Osteoblast (primary cell): ENCODE results near the gene RBMS2. TPM values are rescaled to one million over a fixed set of nuclear protein-coding genes. Genes with fewer than 3 reads are reported as not detected.

Experiments used
- DNase-seq: peaks from one replicate; pipeline ENCODE4 v3.0.0; 2011; ENCODE audit warnings: low spot score, mixed read lengths; ENCODE audit not compliant: insufficient read length; ENCODE audit errors: missing footprints
- H2AFZ ChIP-seq: 2 replicates; pipeline ENCODE4 v1.6.0; 2011; ENCODE audit warnings: mild to moderate bottlenecking, low read length
- H3K27ac ChIP-seq: 2 replicates; pipeline ENCODE4 v1.5.1; 2011; ENCODE audit warnings: mild to moderate bottlenecking, low read depth, low read length, moderate library complexity
- H3K27me3 ChIP-seq: 2 replicates; pipeline ENCODE4 v1.6.0; 2012; ENCODE audit warnings: mild to moderate bottlenecking, control low read depth, inconsistent platforms, low read length, moderate library complexity; ENCODE audit not compliant: insufficient read depth
- H3K36me3 ChIP-seq: 2 replicates; pipeline ENCODE4 v1.5.1; 2011; ENCODE audit warnings: mild to moderate bottlenecking, low read length, control low read depth, moderate library complexity; ENCODE audit not compliant: insufficient read depth
- H3K4me1 ChIP-seq: 2 replicates; pipeline ENCODE4 v1.5.1; 2011; ENCODE audit warnings: mild to moderate bottlenecking, low read length, control low read depth, moderate library complexity; ENCODE audit not compliant: insufficient read depth
- H3K4me2 ChIP-seq: 2 replicates; pipeline ENCODE4 v1.6.0; 2011; ENCODE audit warnings: mild to moderate bottlenecking, low read length; ENCODE audit not compliant: insufficient read depth
- H3K4me3 ChIP-seq: fragments of 200-600 bp; sonication (generic); 3 replicates; pipeline ENCODE4 v1.5.1; 2012; ENCODE audit warnings: mild to moderate bottlenecking, low read length, inconsistent platforms; ENCODE audit not compliant: insufficient read depth
- H3K79me2 ChIP-seq: 2 replicates; pipeline ENCODE4 v1.6.0; 2012; ENCODE audit warnings: mild to moderate bottlenecking, low read length, control low read depth, inconsistent platforms; ENCODE audit not compliant: insufficient read depth
- H3K9me3 ChIP-seq: 2 replicates; pipeline ENCODE4 v1.5.1; 2011; ENCODE audit warnings: low read depth, low read length, control low read depth
- H4K20me1 ChIP-seq: 2 replicates; pipeline ENCODE4 v1.6.0; 2012; ENCODE audit warnings: mild to moderate bottlenecking, low read length, control low read depth; ENCODE audit not compliant: insufficient read depth
- CTCF ChIP-seq: IDR thresholded peaks from 2 replicates; pipeline ENCODE4 v1.5.1; 2011; ENCODE audit warnings: mild to moderate bottlenecking, low read depth, low read length, moderate library complexity; ENCODE audit errors: extremely low read depth
- total RNA-seq: library from RNA; depleted of rRNA; stranded (reverse); fragments of >200 nt; gene quantifications from 2 replicates; pipeline ENCODE4 v1.2.3, GENCODE V29; 2012

Gene RBMS2
- total RNA-seq = 24.2 and 26.2 TPM in 2 replicates

- Histone ChIP-seq H2AFZ (peak within 1 kb of the TSS; percentile 90), H3K79me2 (peaks cover 48% of the 10 kb centered on the region), H3K36me3 (no peaks in the 10 kb centered on the region), H3K27me3 (no peaks in the 10 kb centered on the region), H3K4me1 (peaks cover 41% of the 10 kb centered on the region), H4K20me1 (no peaks in the 10 kb centered on the region), H3K9me3 (no peaks in the 10 kb centered on the region), H3K27ac (peak within 1 kb of the TSS; percentile 93), H3K4me3 (peak within 1 kb of the TSS; percentile 90), H3K4me2 (peak within 1 kb of the TSS; percentile 83)
- TF ChIP-seq CTCF = no peak
- peak; percentile 66 for DNase-seq
Observed at GRCh38 chr12:56521590-56522371, at the start of gene RBMS2. Gene RBMS2 (plus strand): TSS chr12:56521820. CDS start chr12:56522024, 204 bp downstream.

GRCh38 chr12:56474389-56474788 lies 47.2 kb upstream of the RBMS2 start:
- Histone ChIP-seq H3K79me2 (peaks cover 24% of the 10 kb centered on the region), H3K27ac (no peak overlapping the region), H3K36me3 (peaks cover 8% of the 10 kb centered on the region), H3K9me3 (no peaks in the 10 kb centered on the region), H2AFZ (no peak overlapping the region), H3K4me1 (peaks cover 4% of the 10 kb centered on the region), H4K20me1 (no peaks in the 10 kb centered on the region), H3K4me3 (no peak overlapping the region), H3K27me3 (no peaks in the 10 kb centered on the region), H3K4me2 (no peak overlapping the region)
- no peak for DNase-seq
- TF ChIP-seq CTCF = no peak

DNA sequence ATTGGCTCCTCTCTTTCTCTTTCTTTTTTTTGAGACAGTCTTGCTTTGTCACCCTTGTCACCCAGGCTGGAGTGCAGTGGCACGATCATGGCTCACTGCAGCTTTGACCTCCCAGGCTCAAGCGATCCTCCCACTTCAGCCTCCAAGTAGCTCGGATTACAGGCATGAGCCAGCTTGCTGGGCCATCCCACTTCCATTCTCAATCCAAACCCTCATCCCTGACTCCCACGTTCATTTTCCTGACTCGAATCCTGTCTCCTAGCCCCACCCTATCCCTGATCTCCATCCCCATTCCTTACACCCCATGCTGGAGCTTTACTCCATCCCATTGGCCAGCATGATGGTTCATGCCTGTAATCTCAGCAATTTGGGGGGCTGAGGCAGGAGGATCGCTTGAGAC lies 45.5 kb upstream of the RBMS2 start:
- no peaks in the 10 kb centered on the region for H3K4me1 ChIP-seq
- peaks cover 2% of the 10 kb centered on the region for H3K36me3 ChIP-seq
- H3K4me2 ChIP-seq = no peak overlapping the region
- DNase-seq = no peak
- H3K27ac ChIP-seq = no peak overlapping the region
- H3K79me2 ChIP-seq = peaks cover 7% of the 10 kb centered on the region
- no peaks in the 10 kb centered on the region for H3K27me3 ChIP-seq
- TF ChIP-seq CTCF = no peak
- no peak overlapping the region for H3K4me3 ChIP-seq
- H2AFZ ChIP-seq = no peak overlapping the region
- H3K9me3 ChIP-seq = no peaks in the 10 kb centered on the region
- peaks cover 4% of the 10 kb centered on the region for H4K20me1 ChIP-seq

DNA sequence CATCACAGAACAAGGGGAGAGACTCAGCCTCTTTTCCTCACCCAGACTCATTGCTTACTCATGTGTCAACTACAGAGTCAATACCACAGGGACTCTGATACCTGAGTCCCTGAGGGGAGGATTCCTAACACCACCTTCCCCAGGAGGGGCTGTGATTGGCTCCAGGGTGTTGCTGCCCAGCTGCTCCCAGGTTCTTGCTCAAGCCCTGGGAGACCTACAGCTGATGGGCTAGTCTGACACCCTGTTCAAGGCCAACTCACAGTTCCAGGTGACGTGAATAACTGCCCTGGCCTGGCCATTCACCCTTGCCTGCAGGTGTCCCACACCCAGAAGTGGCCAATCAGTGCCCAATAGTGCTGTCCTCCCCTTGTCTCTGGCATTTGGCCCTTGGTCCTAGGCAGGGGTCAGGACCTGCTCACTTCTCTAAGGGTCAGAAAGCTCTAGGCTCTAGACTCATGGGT lies 44.6 kb upstream of the RBMS2 start:
- Histone ChIP-seq H3K36me3 (peaks cover 2% of the 10 kb centered on the region), H4K20me1 (peaks cover 4% of the 10 kb centered on the region), H2AFZ (no peak overlapping the region)

More for the DNA sequence above, 44.6 kb upstream of the RBMS2 start:
- TF ChIP-seq CTCF = no peak
- no peaks in the 10 kb centered on the region for H3K27me3 ChIP-seq
- no peak for DNase-seq
- H3K9me3 ChIP-seq = no peaks in the 10 kb centered on the region
- no peak overlapping the region for H3K4me3 ChIP-seq
- no peak overlapping the region for H3K27ac ChIP-seq
- H3K4me2 ChIP-seq = no peak overlapping the region
- H3K79me2 ChIP-seq = peaks cover 1% of the 10 kb centered on the region
- H3K4me1 ChIP-seq = no peaks in the 10 kb centered on the region
